Loucy (cell line): Measurements from ENCODE around the gene INPP4A.
"Not testable (repeated sequence)": the region's sequence is repeated elsewhere in the genome, so short reads cannot be mapped to it uniquely, and the experiment has no call there.

Experiments
- EZH2phosphoT487 ChIP-seq: fragments of 200-600 bp; IDR thresholded peaks from 2 replicates; pipeline ENCODE4 v1.6.1; 2018; ENCODE audit warnings: antibody characterized with exemption, mild to moderate bottlenecking, moderate library complexity, borderline replicate concordance
- TF ChIP-seq, protein P1 (sequence below): fragments of 200-600 bp; sonication (generic); conservative IDR thresholded peaks from 2 replicates; pipeline ENCODE4 v1.5.1; 2014; ENCODE audit warnings: mild to moderate bottlenecking, antibody characterized with exemption, low read length

DNA sequence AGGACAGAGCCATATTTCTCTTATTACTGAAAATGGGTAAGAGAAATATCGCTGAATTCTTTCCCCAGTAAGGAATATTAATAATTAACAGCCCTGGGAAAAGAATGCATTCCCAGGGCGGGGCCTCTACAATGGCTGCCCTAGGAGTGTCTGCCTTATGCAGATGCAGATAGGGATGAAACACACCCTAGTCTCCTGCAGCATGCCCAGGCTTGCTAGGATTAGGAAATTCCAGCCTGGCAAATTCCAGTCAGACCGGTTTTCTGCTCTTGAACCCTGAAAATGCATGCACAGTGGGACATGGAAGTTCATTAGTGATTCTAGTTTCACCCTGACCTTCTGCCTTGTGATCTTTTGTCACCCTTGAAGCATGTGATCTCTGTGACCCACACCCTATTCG is 9.0 kb upstream of the INPP4A start:
- TF ChIP-seq, protein P1, sequence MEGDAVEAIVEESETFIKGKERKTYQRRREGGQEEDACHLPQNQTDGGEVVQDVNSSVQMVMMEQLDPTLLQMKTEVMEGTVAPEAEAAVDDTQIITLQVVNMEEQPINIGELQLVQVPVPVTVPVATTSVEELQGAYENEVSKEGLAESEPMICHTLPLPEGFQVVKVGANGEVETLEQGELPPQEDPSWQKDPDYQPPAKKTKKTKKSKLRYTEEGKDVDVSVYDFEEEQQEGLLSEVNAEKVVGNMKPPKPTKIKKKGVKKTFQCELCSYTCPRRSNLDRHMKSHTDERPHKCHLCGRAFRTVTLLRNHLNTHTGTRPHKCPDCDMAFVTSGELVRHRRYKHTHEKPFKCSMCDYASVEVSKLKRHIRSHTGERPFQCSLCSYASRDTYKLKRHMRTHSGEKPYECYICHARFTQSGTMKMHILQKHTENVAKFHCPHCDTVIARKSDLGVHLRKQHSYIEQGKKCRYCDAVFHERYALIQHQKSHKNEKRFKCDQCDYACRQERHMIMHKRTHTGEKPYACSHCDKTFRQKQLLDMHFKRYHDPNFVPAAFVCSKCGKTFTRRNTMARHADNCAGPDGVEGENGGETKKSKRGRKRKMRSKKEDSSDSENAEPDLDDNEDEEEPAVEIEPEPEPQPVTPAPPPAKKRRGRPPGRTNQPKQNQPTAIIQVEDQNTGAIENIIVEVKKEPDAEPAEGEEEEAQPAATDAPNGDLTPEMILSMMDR, result not testable (repeated sequence)
- not testable (repeated sequence) for TF ChIP-seq EZH2phosphoT487
